HG02759 (cell line): ENCODE data around the gene CCL27.
"Not testable (repeated sequence)": the region's sequence is repeated elsewhere in the genome, so short reads cannot be mapped to it uniquely, and the experiment has no call there.

Experiments used
- ATAC-seq: cut with Tn5 transposase; IDR thresholded peaks from one replicate; pipeline ENCODE4 v1.9.1; 2021; ENCODE audit warnings: mild to moderate bottlenecking, moderate library complexity; ENCODE audit not compliant: unreplicated experiment

CCL27 gene

GRCh38 chr9:34651876-34652601 lies 10.4 kb downstream of the CCL27 start, which contains the start of gene IL11RA:
IL11RA (plus strand) TSS chr9:34652185; CDS start chr9:34655218, 3,033 bp downstream.
- peak; percentile 37 for ATAC-seq

DNA sequence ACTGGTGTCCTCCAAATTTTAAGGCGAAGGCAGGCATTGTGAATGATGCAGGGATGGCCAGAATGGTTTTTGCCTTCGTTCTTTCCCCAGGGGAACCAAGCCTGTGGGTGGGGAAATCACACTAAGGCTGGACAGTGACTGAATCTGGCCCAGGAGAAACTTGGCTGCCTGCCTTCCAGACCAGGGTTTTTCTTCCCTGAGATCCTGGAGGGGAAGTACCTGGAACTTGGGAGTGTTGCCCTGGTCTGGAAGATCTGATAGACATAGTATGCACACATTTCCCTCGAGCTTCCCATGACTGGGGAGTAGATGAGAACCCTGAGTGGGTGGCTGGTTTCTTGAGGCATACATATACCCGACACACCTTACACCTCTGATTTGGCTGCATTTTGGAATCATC lies 11.1 kb downstream of the CCL27 start:
- no peak for ATAC-seq

GRCh38 chr9:34650816-34651215 lies 11.6 kb downstream of the CCL27 start:
- ATAC-seq: no peak

GRCh38 chr9:34648673-34649072 lies 13.8 kb downstream of the CCL27 start:
- no peak for ATAC-seq

GRCh38 chr9:34647651-34648050 lies 14.8 kb downstream of the CCL27 start:
- no peak for ATAC-seq

DNA sequence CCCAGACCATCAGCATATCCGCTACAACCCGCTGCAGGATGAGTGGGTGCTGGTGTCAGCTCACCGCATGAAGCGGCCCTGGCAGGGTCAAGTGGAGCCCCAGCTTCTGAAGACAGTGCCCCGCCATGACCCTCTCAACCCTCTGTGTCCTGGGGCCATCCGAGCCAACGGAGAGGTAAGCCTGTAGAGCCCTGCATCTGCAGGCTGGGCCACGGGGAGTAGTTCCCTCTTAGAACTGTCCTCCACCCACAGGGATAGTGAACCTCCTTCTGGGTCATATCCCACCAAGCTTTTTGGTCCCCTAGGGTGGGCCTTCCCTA lies 15.4 kb downstream of the CCL27 start:
- ATAC-seq: no peak

- ATAC-seq: peak; percentile 91
These were observed 16.0 kb downstream of the CCL27 start, which contains the start of gene GALT for GRCh38 chr9:34646211-34647083. GALT (plus strand) TSS chr9:34646675; CDS start chr9:34646705, 30 bp downstream.

GRCh38 chr9:34644766-34645314 lies 17.6 kb downstream of the CCL27 start:
- ATAC-seq: no peak

GRCh38 chr9:34642679-34643078 lies 19.8 kb downstream of the CCL27 start:
- no peak for ATAC-seq

DNA sequence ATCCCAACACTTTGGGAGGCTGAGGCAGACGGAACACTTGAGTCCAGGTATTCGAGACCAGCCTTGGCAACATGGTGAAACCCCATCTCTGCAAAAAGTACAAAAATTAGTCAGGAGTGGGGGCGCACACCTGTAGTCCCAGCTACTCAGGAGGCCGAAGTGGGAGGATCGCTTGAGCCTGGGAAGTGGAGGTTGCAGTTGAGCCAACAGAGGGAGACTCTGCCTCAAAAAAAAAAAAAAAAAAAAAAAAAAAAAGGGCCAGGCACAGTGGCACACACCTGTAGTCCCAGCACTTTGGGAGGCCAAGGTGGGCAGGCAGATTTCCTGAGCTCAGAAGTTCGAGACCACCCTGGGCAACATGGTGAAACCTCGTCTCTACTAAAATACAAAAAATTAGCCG lies 23.1 kb downstream of the CCL27 start:
- ATAC-seq: not testable (repeated sequence)

DNA sequence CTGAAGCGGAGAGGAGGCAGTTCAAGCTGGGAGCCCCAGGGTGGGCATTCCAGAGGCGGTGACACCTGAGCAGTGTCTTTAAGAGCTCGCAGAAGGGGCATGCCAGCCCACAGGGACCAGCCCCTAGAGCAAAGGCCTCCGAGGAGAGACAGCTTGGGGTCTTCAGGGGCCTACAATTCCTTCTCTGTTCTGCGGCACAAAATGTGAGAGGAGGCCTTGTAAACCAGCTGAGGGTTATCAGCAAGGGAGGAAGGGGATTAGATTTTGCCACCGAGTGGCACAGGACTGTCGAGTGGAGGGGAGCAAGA lies 24.4 kb downstream of the CCL27 start:
- ATAC-seq: no peak

GRCh38 chr9:34637356-34638137 lies 24.9 kb downstream of the CCL27 start, which contains the start of gene SIGMAR1:
SIGMAR1 (minus strand) TSS chr9:34637787; CDS start chr9:34637697, 90 bp downstream.
- peak; percentile 91 for ATAC-seq

GRCh38 chr9:34636791-34637355 lies 25.6 kb downstream of the CCL27 start:
- peak; percentile 1 for ATAC-seq

- no peak for ATAC-seq
These were observed 26.9 kb downstream of the CCL27 start for GRCh38 chr9:34635556-34635955.

DNA sequence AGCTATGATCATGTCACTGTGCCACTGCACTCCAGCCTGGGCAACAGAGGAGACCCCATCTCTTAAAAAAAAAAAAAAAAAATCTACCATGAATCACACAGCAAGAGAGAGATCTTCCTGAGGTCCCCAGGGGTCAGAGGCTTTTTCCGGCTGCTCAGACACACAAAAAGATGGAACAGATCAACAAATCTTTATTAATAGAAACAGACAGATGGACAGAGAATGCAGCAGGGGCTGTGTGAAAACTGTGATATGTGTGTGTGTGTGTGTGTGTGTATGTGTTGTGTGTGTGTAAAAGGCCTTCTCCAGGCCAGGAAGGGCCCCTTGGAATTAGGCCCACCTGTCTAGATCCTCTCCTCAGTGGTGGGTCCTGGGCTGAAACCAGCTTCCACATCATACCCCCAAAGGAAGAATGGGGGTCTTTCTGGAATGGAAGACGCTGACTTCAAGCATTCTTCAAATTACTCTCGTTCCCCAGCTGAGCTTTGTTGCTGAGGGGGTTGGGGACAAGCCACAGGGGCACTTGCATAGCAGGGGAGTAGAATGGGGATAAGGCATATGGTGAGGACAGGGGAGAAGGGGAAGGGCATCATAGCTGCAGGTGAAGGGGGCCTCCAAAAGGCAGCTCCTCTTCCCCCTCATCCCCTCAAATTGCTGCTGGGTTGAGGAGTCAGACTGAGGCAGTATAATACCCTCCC lies 27.8 kb downstream of the CCL27 start:
- ATAC-seq: no peak

- ATAC-seq: no peak
These were observed 28.5 kb downstream of the CCL27 start for GRCh38 chr9:34633851-34634550.

DNA sequence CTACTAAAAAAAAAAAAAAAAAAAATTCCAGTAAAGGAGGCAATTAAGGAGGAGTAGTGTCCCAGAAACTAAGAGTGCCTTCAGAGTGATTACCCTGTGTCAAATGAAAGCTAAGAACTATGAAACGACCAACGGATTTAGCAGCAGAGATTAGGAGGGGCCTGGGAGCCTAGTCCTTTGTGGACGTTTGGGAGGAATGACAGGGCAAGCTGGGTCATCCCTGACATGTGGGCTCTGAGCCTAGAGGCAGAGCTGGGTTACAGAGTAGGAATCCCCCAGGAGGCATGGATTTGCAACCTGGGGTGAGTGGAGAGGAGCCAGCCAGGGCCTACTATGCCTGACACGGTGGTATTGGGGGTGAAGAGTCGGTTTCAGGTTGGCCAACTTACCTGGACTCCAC lies 29.3 kb downstream of the CCL27 start:
- ATAC-seq: no peak

GRCh38 chr9:34630402-34631154 lies 31.9 kb downstream of the CCL27 start:
- ATAC-seq: no peak

- no peak for ATAC-seq
These were observed 33.0 kb downstream of the CCL27 start for GRCh38 chr9:34629491-34629808.
